Measurements from ENCODE around the gene ITPKA.

DNA sequence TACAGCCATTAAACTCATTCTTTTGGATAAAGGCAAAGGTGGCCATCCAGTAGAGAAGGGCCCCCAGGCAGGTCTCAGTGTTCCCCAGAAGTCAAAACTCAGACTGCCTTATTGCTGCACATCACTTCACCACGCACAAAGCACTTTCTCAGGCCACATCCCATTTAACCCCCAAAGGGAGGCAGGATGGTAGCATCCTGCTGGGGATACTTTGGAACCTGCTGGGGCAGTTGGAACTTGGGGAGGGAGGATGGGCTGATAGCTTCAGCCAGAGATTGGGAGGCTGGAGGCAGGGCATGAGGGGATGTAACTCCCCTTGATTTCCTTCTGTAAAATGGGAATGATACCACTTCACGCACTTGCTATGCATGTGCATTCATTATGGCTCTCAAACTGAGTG, 5.0 kb downstream of the ITPKA start:
- TF ChIP-seq, protein P1, sequence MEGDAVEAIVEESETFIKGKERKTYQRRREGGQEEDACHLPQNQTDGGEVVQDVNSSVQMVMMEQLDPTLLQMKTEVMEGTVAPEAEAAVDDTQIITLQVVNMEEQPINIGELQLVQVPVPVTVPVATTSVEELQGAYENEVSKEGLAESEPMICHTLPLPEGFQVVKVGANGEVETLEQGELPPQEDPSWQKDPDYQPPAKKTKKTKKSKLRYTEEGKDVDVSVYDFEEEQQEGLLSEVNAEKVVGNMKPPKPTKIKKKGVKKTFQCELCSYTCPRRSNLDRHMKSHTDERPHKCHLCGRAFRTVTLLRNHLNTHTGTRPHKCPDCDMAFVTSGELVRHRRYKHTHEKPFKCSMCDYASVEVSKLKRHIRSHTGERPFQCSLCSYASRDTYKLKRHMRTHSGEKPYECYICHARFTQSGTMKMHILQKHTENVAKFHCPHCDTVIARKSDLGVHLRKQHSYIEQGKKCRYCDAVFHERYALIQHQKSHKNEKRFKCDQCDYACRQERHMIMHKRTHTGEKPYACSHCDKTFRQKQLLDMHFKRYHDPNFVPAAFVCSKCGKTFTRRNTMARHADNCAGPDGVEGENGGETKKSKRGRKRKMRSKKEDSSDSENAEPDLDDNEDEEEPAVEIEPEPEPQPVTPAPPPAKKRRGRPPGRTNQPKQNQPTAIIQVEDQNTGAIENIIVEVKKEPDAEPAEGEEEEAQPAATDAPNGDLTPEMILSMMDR (IDR thresholded peaks at IDR 0.05) = no peak
- TF ChIP-seq POLR2A (IDR thresholded peaks at IDR 0.05) = no peak

All from Peyer's patch (tissue), 4 donors.